Measurements from ENCODE around the gene IL34. TPM values are rescaled to one million over a fixed set of nuclear protein-coding genes. Genes with fewer than 3 reads are reported as not detected.

Gene IL34
- total RNA-seq, 4 donors from 2014 or later = 96.9 to 158 (median 129) TPM

- H3K4me3 ChIP-seq (ENCODE audit: low read depth, poor library complexity, severe bottlenecking) = no peak overlapping the region
- TF ChIP-seq POLR2A (IDR thresholded peaks at IDR 0.05) = no peak
- TF ChIP-seq CTCF (IDR thresholded peaks at IDR 0.05) = no peak
- DNase-seq (ENCODE audit: low spot score in 2 of 2) = no peak
- 64 to 66% methylated on average over 14 of the region's 14 CpGs for WGBS, 2 donors
- intact Hi-C loops (cut with DNase I; ENCODE audit: low total_unique reads) = loop anchor here (5.0 kb wide), 1 partner anchor 80 kb away; no protein-coding TSS in a partner anchor
Observed at GRCh38 chr16:70682239-70683145, 36.1 kb downstream of the IL34 start.

GRCh38 chr16:70683146-70683944, 37.0 kb downstream of the IL34 start:
- intact Hi-C loops (cut with DNase I; ENCODE audit: low total_unique reads) = loop anchor here (5.0 kb wide), 1 partner anchor 79 kb away; no protein-coding TSS in a partner anchor
- no peak overlapping the region for H3K4me3 ChIP-seq (ENCODE audit: low read depth, poor library complexity, severe bottlenecking)
- no peak for TF ChIP-seq CTCF (IDR thresholded peaks at IDR 0.05)
- no peak for TF ChIP-seq POLR2A (IDR thresholded peaks at IDR 0.05)
- DNase-seq (ENCODE audit: low spot score in 2 of 2) = no peak
- 73 to 78% methylated on average over 8 to 11 of the region's 13 CpGs for WGBS, 2 donors

- TF ChIP-seq CTCF (IDR thresholded peaks at IDR 0.05) (no peak), POLR2A (IDR thresholded peaks at IDR 0.05) (no peak)
- DNase-seq (ENCODE audit: low spot score in 2 of 2) = no peak
- intact Hi-C loops (cut with DNase I; ENCODE audit: low total_unique reads) = loop anchor here (5.0 kb wide), 1 partner anchor 78 kb away; no protein-coding TSS in a partner anchor
- H3K4me3 ChIP-seq (ENCODE audit: low read depth, poor library complexity, severe bottlenecking) = no peak overlapping the region
- WGBS, 2 donors = 28 to 39% methylated on average over 11 to 14 of the region's 14 CpGs
Observed at GRCh38 chr16:70684146-70685060, 38.0 kb downstream of the IL34 start.

- no peak for TF ChIP-seq POLR2A (IDR thresholded peaks at IDR 0.05)
- TF ChIP-seq CTCF (IDR thresholded peaks at IDR 0.05) = no peak
- DNase-seq (ENCODE audit: low spot score in 2 of 2) = no peak
- whole genome bisulfite sequencing, 2 donors = 2 to 4% methylated on average over 34 to 58 of the region's 90 CpGs
- peak overlapping the region; percentile 64 for H3K4me3 ChIP-seq (ENCODE audit: low read depth, poor library complexity, severe bottlenecking)
- intact Hi-C loops (cut with DNase I; ENCODE audit: low total_unique reads) = no loop called here
Observed at GRCh38 chr16:70685061-70685937, 38.9 kb downstream of the IL34 start.
